GM12872 (cell line): ENCODE results near the gene ZBTB16.

ENCODE experiments used
- CTCF ChIP-seq: IDR thresholded peaks from 3 replicates; pipeline ENCODE4 v1.5.1; 2011; ENCODE audit warnings: low read depth, mild to moderate bottlenecking, low read length, moderate library complexity; ENCODE audit not compliant: insufficient read depth

ZBTB16 gene

GRCh38 chr11:114183044-114183511 is 123.6 kb downstream of the ZBTB16 start:
- TF ChIP-seq CTCF = no peak

GRCh38 chr11:114185436-114185835 is 125.9 kb downstream of the ZBTB16 start:
- no peak for TF ChIP-seq CTCF

- TF ChIP-seq CTCF = no peak
These were observed 127.7 kb downstream of the ZBTB16 start for GRCh38 chr11:114187173-114187572.

- no peak for TF ChIP-seq CTCF
These were observed 129.5 kb downstream of the ZBTB16 start for GRCh38 chr11:114188851-114189570.

GRCh38 chr11:114190630-114191029 is 131.1 kb downstream of the ZBTB16 start:
- TF ChIP-seq CTCF = no peak

- TF ChIP-seq CTCF = no peak
These were observed 132.4 kb downstream of the ZBTB16 start for GRCh38 chr11:114191893-114192292.

GRCh38 chr11:114192841-114193389 is 133.4 kb downstream of the ZBTB16 start:
- no peak for TF ChIP-seq CTCF
